ENCODE results near the gene OPTC. TPM values are rescaled to one million over a fixed set of nuclear protein-coding genes. Genes with fewer than 3 reads are reported as not detected.

OPTC gene
- total and polyA plus RNA-seq, 2 donors (not counting 1 experiment from before 2014, with no cell fraction given): not detected

- no peaks in the 10 kb centered on the region for H3K4me1 ChIP-seq (ENCODE audit: control insufficient read depth in 2 of 2, insufficient read depth in 2 of 2, low read length in 2 of 2)
- POLR2A ChIA-PET: no interaction called here
- H3K9ac ChIP-seq (ENCODE audit: low read length): no peak overlapping the region
- intact Hi-C loops (cut with micrococcal nuclease): no loop called here
- H3K36me3 ChIP-seq (replicated peaks in 1 of 2; ENCODE audit: control extremely low read depth in 1 of 2, control insufficient read depth in 1 of 2, extremely low read depth in 1 of 2, insufficient read depth in 2 of 2, low read length in 1 of 2): no peaks in the 10 kb centered on the region
- no peak overlapping the region for H3K4me3 ChIP-seq (ENCODE audit: control extremely low read depth in 1 of 5, extremely low read depth in 1 of 5, insufficient read depth in 1 of 5, low read depth in 2 of 5, low read length in 4 of 5)
- no peaks in the 10 kb centered on the region for H3K79me2 ChIP-seq (ENCODE audit: control insufficient read depth, insufficient read depth, low read length)
- H3K4me2 ChIP-seq (replicated peaks; ENCODE audit: low read depth, low read length, poor library complexity, severe bottlenecking): no peak overlapping the region
- no peak for ATAC-seq (ENCODE audit: low read depth)
- no peaks in the 10 kb centered on the region for H3K9me3 ChIP-seq (ENCODE audit: control extremely low read depth in 1 of 3, control insufficient read depth in 2 of 3, insufficient read depth in 1 of 3, low read length in 2 of 3)
- TF ChIP-seq CTCF (IDR thresholded peaks at IDR 0.05) (no peak), EZH2 (IDR thresholded peaks at IDR 0.05; ENCODE audit: borderline replicate concordance, insufficient read depth, low read depth, low read length, poor library complexity, severe bottlenecking) (no peak)
- H3K27ac Mint-ChIP-seq: no peak overlapping the region
- CTCF ChIA-PET: no interaction called here
- H3K27ac ChIP-seq (ENCODE audit: low read length in 2 of 2): no peak overlapping the region
- H4K20me1 ChIP-seq (ENCODE audit: control insufficient read depth, insufficient read depth, low read length, poor library complexity, severe bottlenecking): no peaks in the 10 kb centered on the region
- H3K27me3 Mint-ChIP-seq: peaks cover 32% of the 10 kb centered on the region
- H3K4me3 Mint-ChIP-seq: no peak overlapping the region
- DNase-seq: no peak
- H2AFZ ChIP-seq (ENCODE audit: insufficient read depth, low read depth, low read length, poor library complexity, severe bottlenecking): no peak overlapping the region
- 79% methylated on average over 3 of the region's 5 CpGs for WGBS (ENCODE audit: insufficient coverage)
- no peaks in the 10 kb centered on the region for H3K4me1 Mint-ChIP-seq
- no peaks in the 10 kb centered on the region for H3K27me3 ChIP-seq (replicated peaks in 1 of 4; ENCODE audit: control extremely low read depth in 1 of 4, control insufficient read depth in 3 of 4, insufficient read depth in 4 of 4, low read length in 3 of 4)
- no peaks in the 10 kb centered on the region for H3K9me3 Mint-ChIP-seq (ENCODE audit: insufficient read depth)
Measured at GRCh38 chr1:203470240-203470639, 23.7 kb upstream of the OPTC start.

- H4K20me1 ChIP-seq (ENCODE audit: control insufficient read depth, insufficient read depth, low read length, poor library complexity, severe bottlenecking): no peaks in the 10 kb centered on the region
- ChIA-PET POLR2A (no interaction called here), CTCF (no interaction called here)
- no peak overlapping the region for H3K27ac Mint-ChIP-seq
- H3K36me3 ChIP-seq (replicated peaks in 1 of 2; ENCODE audit: control extremely low read depth in 1 of 2, control insufficient read depth in 1 of 2, extremely low read depth in 1 of 2, insufficient read depth in 2 of 2, low read length in 1 of 2): no peaks in the 10 kb centered on the region
- H3K79me2 ChIP-seq (ENCODE audit: control insufficient read depth, insufficient read depth, low read length): no peaks in the 10 kb centered on the region
- H2AFZ ChIP-seq (ENCODE audit: insufficient read depth, low read depth, low read length, poor library complexity, severe bottlenecking): no peak overlapping the region
- H3K4me1 ChIP-seq (ENCODE audit: control insufficient read depth in 2 of 2, insufficient read depth in 2 of 2, low read length in 2 of 2): no peaks in the 10 kb centered on the region
- no peaks in the 10 kb centered on the region for H3K9me3 ChIP-seq (ENCODE audit: control extremely low read depth in 1 of 3, control insufficient read depth in 2 of 3, insufficient read depth in 1 of 3, low read length in 2 of 3)
- no peak overlapping the region for H3K4me3 ChIP-seq (ENCODE audit: control extremely low read depth in 1 of 5, extremely low read depth in 1 of 5, insufficient read depth in 1 of 5, low read depth in 2 of 5, low read length in 4 of 5)
- intact Hi-C loops (cut with micrococcal nuclease): no loop called here
- WGBS (ENCODE audit: insufficient coverage): 93% methylated on average over 3 of the region's 6 CpGs
- H3K27me3 Mint-ChIP-seq: peaks cover 38% of the 10 kb centered on the region
- ATAC-seq (ENCODE audit: low read depth) (no peak), DNase-seq (no peak)
- no peaks in the 10 kb centered on the region for H3K27me3 ChIP-seq (replicated peaks in 1 of 4; ENCODE audit: control extremely low read depth in 1 of 4, control insufficient read depth in 3 of 4, insufficient read depth in 4 of 4, low read length in 3 of 4)
- TF ChIP-seq CTCF (IDR thresholded peaks at IDR 0.05): no peak
- TF ChIP-seq EZH2 (IDR thresholded peaks at IDR 0.05; ENCODE audit: borderline replicate concordance, insufficient read depth, low read depth, low read length, poor library complexity, severe bottlenecking): no peak
- H3K4me3 Mint-ChIP-seq: no peak overlapping the region
- no peaks in the 10 kb centered on the region for H3K9me3 Mint-ChIP-seq (ENCODE audit: insufficient read depth)
- H3K4me2 ChIP-seq (replicated peaks; ENCODE audit: low read depth, low read length, poor library complexity, severe bottlenecking): no peak overlapping the region
- no peak overlapping the region for H3K27ac ChIP-seq (ENCODE audit: low read length in 2 of 2)
- no peak overlapping the region for H3K9ac ChIP-seq (ENCODE audit: low read length)
- no peaks in the 10 kb centered on the region for H3K4me1 Mint-ChIP-seq
Measured at GRCh38 chr1:203471841-203472240, 22.1 kb upstream of the OPTC start.

All from B cell (primary cell).